ENCODE data around the gene COQ4.
A peak's percentile ranks its signal among the peaks of the same experiment; 100 is the strongest.

DNA sequence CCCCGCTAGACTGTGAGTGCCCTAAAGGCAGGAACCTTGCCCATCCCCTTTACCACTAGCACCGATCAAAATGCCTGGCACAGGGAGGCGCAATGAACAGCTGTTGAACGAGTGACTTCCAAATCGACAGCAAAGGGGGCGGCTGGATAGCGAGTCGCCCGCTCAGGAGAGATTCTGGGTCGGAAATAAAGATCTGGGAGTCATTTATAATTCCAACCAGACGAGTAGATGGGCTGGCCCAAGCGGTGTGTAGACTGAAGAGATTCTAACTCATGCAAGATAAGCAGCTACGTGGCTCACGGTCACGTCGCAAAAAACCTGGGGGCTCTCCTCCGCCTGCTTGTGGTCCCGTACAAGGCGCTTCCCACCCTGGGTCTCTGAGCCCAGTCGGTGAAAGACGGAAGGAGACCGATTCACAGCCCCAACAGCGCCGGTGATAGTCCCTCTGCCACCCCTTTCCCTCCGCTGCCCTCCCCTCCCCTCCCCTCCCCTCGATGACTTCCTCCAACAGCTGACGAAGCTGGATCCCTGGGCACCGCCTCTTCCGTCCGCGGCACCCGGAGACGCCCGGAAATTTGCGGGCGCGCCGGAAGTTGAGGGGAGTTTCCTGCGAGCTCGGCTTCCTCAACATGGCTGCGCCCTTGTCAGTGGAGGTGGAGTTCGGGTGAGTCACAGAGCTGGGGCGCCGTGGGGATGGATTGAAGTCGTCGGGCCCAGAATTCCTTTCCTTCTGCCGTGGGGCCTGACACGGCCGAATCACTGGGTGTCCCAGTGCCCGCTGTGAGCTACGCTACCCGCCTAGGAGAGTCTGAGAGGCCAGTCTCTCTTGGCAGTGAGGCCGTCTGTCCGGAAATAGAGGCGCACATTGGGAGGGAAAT, 48.4 kb downstream of the COQ4 start, which contains the start of gene URM1:
- TF ChIP-seq, protein P1, sequence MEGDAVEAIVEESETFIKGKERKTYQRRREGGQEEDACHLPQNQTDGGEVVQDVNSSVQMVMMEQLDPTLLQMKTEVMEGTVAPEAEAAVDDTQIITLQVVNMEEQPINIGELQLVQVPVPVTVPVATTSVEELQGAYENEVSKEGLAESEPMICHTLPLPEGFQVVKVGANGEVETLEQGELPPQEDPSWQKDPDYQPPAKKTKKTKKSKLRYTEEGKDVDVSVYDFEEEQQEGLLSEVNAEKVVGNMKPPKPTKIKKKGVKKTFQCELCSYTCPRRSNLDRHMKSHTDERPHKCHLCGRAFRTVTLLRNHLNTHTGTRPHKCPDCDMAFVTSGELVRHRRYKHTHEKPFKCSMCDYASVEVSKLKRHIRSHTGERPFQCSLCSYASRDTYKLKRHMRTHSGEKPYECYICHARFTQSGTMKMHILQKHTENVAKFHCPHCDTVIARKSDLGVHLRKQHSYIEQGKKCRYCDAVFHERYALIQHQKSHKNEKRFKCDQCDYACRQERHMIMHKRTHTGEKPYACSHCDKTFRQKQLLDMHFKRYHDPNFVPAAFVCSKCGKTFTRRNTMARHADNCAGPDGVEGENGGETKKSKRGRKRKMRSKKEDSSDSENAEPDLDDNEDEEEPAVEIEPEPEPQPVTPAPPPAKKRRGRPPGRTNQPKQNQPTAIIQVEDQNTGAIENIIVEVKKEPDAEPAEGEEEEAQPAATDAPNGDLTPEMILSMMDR (IDR thresholded peaks at IDR 0.05): peak; percentile 29
- TF ChIP-seq EZH2phosphoT487 (IDR thresholded peaks at IDR 0.05; ENCODE audit: borderline replicate concordance, low read depth): no peak
- peak; percentile 92; the same call in 1 of the 2 replicates for TF ChIP-seq POLR2AphosphoS5 (IDR thresholded peaks at IDR 0.05; ENCODE audit: low read depth, low read length)
- TF ChIP-seq RFX5 (IDR thresholded peaks at IDR 0.05; ENCODE audit: low read length): no peak
- peak; percentile 95 for TF ChIP-seq GABPA (IDR thresholded peaks at IDR 0.05; ENCODE audit: low read depth)
- TF ChIP-seq FOXJ3 (CRISPR knock-in tag; IDR thresholded peaks at IDR 0.05): no peak
- TF ChIP-seq, protein P2, sequence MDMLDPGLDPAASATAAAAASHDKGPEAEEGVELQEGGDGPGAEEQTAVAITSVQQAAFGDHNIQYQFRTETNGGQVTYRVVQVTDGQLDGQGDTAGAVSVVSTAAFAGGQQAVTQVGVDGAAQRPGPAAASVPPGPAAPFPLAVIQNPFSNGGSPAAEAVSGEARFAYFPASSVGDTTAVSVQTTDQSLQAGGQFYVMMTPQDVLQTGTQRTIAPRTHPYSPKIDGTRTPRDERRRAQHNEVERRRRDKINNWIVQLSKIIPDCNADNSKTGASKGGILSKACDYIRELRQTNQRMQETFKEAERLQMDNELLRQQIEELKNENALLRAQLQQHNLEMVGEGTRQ (IDR thresholded peaks at IDR 0.05; ENCODE audit: borderline replicate concordance, low read depth, low read length): no peak
- TF ChIP-seq YY1 (IDR thresholded peaks at IDR 0.05; ENCODE audit: low read depth): peak; percentile 97
- no peak for TF ChIP-seq SMC3 (IDR thresholded peaks at IDR 0.05; ENCODE audit: low read depth, low read length)
- TF ChIP-seq TEAD4 (IDR thresholded peaks at IDR 0.05; ENCODE audit: borderline replicate concordance, insufficient read depth): no peak
- TF ChIP-seq, protein P3, sequence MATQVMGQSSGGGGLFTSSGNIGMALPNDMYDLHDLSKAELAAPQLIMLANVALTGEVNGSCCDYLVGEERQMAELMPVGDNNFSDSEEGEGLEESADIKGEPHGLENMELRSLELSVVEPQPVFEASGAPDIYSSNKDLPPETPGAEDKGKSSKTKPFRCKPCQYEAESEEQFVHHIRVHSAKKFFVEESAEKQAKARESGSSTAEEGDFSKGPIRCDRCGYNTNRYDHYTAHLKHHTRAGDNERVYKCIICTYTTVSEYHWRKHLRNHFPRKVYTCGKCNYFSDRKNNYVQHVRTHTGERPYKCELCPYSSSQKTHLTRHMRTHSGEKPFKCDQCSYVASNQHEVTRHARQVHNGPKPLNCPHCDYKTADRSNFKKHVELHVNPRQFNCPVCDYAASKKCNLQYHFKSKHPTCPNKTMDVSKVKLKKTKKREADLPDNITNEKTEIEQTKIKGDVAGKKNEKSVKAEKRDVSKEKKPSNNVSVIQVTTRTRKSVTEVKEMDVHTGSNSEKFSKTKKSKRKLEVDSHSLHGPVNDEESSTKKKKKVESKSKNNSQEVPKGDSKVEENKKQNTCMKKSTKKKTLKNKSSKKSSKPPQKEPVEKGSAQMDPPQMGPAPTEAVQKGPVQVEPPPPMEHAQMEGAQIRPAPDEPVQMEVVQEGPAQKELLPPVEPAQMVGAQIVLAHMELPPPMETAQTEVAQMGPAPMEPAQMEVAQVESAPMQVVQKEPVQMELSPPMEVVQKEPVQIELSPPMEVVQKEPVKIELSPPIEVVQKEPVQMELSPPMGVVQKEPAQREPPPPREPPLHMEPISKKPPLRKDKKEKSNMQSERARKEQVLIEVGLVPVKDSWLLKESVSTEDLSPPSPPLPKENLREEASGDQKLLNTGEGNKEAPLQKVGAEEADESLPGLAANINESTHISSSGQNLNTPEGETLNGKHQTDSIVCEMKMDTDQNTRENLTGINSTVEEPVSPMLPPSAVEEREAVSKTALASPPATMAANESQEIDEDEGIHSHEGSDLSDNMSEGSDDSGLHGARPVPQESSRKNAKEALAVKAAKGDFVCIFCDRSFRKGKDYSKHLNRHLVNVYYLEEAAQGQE (IDR thresholded peaks at IDR 0.05; ENCODE audit: low read depth, low read length): no peak
- no peak for TF ChIP-seq EP300 (IDR thresholded peaks at IDR 0.05; ENCODE audit: borderline replicate concordance in 1 of 2, low read depth in 1 of 2, low read length in 1 of 2)
- no peak for TF ChIP-seq CHD2 (IDR thresholded peaks at IDR 0.05; ENCODE audit: low read length, partially characterized antibody)

Measured in SK-N-SH (cell line).